Breast epithelium (tissue), 3 donors: ENCODE measurements around the gene RGP1.

Experiments used
- CTCF ChIP-seq, 3 donors: fragments of 450-650 bp; IDR thresholded peaks; one replicate each; pipeline ENCODE4 v1.5.1; 2016 to 2017; ENCODE audit warnings: antibody characterized with exemption in 3 of 3, mild to moderate bottlenecking in 3 of 3, moderate library complexity in 3 of 3
- POLR2A ChIP-seq: fragments of 450-650 bp; IDR thresholded peaks from one replicate; pipeline ENCODE4 v1.6.1; 2016; ENCODE audit warnings: antibody characterized with exemption, mild to moderate bottlenecking, moderate library complexity
- POLR2AphosphoS5 ChIP-seq, 3 donors: sonication (generic); formaldehyde crosslinking; IDR thresholded peaks; one replicate each; pipeline ENCODE4 v1.6.1; 2017; ENCODE audit warnings: antibody characterized with exemption in 3 of 3

- TF ChIP-seq POLR2AphosphoS5 (IDR thresholded peaks at IDR 0.05) (no peak), CTCF (IDR thresholded peaks at IDR 0.05) (no peak), POLR2A (no peak)
Observed at GRCh38 chr9:35778496-35778895, 29.4 kb downstream of the RGP1 start.
